Karpas-422 (cell line): ENCODE data around the gene SPSB1. TPM values are rescaled to one million over a fixed set of nuclear protein-coding genes. Genes with fewer than 3 reads are reported as not detected.

Source experiments
- DNase-seq: peaks from one replicate; pipeline ENCODE4 v3.0.0-alpha.2; 2015
- H2AFZ ChIP-seq: fragments of 200-600 bp; sonication (generic); 2 replicates; pipeline ENCODE4 v1.6.1; 2014; ENCODE audit warnings: antibody characterized with exemption, low read length, mixed read lengths
- H3K27ac ChIP-seq: fragments of 200-600 bp; sonication (generic); 2 replicates; pipeline ENCODE4 v1.5.1; 2014; ENCODE audit warnings: mild to moderate bottlenecking, low read length, moderate library complexity
- H3K27me3 ChIP-seq: fragments of 200-600 bp; sonication (generic); 2 replicates; pipeline ENCODE4 v1.6.1; 2014; ENCODE audit warnings: low read length, mixed read lengths
- H3K36me3 ChIP-seq: fragments of 200-600 bp; sonication (generic); 2 replicates; pipeline ENCODE4 v1.6.1; 2014; ENCODE audit warnings: low read length, mixed read lengths; ENCODE audit not compliant: insufficient read depth
- H3K4me1 ChIP-seq: fragments of 200-600 bp; sonication (generic); 2 replicates; pipeline ENCODE4 v1.6.1; 2014; ENCODE audit warnings: mild to moderate bottlenecking, low read length, mixed read lengths
- H3K4me2 ChIP-seq: fragments of 200-600 bp; sonication (generic); 2 replicates; pipeline ENCODE4 v1.6.1; 2014; ENCODE audit warnings: low read length, low read depth, mild to moderate bottlenecking; ENCODE audit not compliant: poor library complexity, severe bottlenecking
- H3K4me3 ChIP-seq: fragments of 200-600 bp; sonication (generic); 2 replicates; pipeline ENCODE4 v1.5.1; 2014; ENCODE audit warnings: mild to moderate bottlenecking, antibody characterized with exemption, low read length, mixed read lengths
- H3K79me2 ChIP-seq: fragments of 200-600 bp; sonication (generic); 2 replicates; pipeline ENCODE4 v1.6.1; 2014; ENCODE audit warnings: mild to moderate bottlenecking, low read length, mixed read lengths
- H3K9ac ChIP-seq: fragments of 200-600 bp; sonication (generic); 2 replicates; pipeline ENCODE4 v1.6.0; 2014; ENCODE audit warnings: low read length
- H3K9me2 ChIP-seq: fragments of 200-600 bp; sonication (generic), shearing (Covaris generic); replicated peaks from 2 replicates; pipeline ENCODE4 v1.6.0; 2014; ENCODE audit warnings: mild to moderate bottlenecking, low read length, moderate library complexity; ENCODE audit not compliant: insufficient read depth
- H3K9me3 ChIP-seq: fragments of 300-700, 200-600 bp; sonication (generic); 2 replicates; pipeline ENCODE4 v1.6.1; 2014; ENCODE audit warnings: low read length, mixed read lengths
- H4K20me1 ChIP-seq: fragments of 200-600 bp; sonication (generic); 2 replicates; pipeline ENCODE4 v1.6.1; 2014; ENCODE audit warnings: mild to moderate bottlenecking, antibody characterized with exemption, low read length, low read depth; ENCODE audit not compliant: insufficient read depth
- total RNA-seq: library from RNA; depleted of rRNA; stranded (reverse); fragments of >200 nt; shearing (Covaris generic); gene quantifications from 2 replicates; pipeline ENCODE4 v1.2.3, GENCODE V29; 2014; ENCODE audit warnings: low replicate concordance

SPSB1 gene
- total RNA-seq, 1 experiment from 2014 or later, result not detected

GRCh38 chr1:9253453-9254105 is 39.1 kb upstream of the SPSB1 start:
- Histone ChIP-seq H3K9me3 (peaks cover 7% of the 10 kb centered on the region; the same call in 1 of the 2 replicates), H3K79me2 (peaks cover 13% of the 10 kb centered on the region), H2AFZ (no peak overlapping the region), H3K4me2 (no peak overlapping the region), H3K4me3 (no peak overlapping the region), H3K36me3 (no peaks in the 10 kb centered on the region), H3K4me1 (no peaks in the 10 kb centered on the region), H3K9me2 (no peaks in the 10 kb centered on the region), H3K27ac (no peak overlapping the region), H4K20me1 (no peaks in the 10 kb centered on the region), H3K9ac (no peak overlapping the region), H3K27me3 (no peaks in the 10 kb centered on the region)
- DNase-seq, result no peak

GRCh38 chr1:9256332-9256731 is 36.4 kb upstream of the SPSB1 start:
- DNase-seq, result no peak

GRCh38 chr1:9257851-9258250 is 34.8 kb upstream of the SPSB1 start:
- no peaks in the 10 kb centered on the region for H4K20me1 ChIP-seq
- DNase-seq, result no peak
- H3K79me2 ChIP-seq, result peaks cover 35% of the 10 kb centered on the region
- H2AFZ ChIP-seq, result no peak overlapping the region
- no peak overlapping the region for H3K4me2 ChIP-seq
- H3K4me3 ChIP-seq, result no peak overlapping the region
- no peaks in the 10 kb centered on the region for H3K27me3 ChIP-seq
- H3K36me3 ChIP-seq, result no peaks in the 10 kb centered on the region
- no peak overlapping the region for H3K27ac ChIP-seq
- peaks cover 13% of the 10 kb centered on the region; the same call in 1 of the 2 replicates for H3K9me3 ChIP-seq
- no peaks in the 10 kb centered on the region for H3K9me2 ChIP-seq
- H3K4me1 ChIP-seq, result no peaks in the 10 kb centered on the region
- H3K9ac ChIP-seq, result no peak overlapping the region

More at GRCh38 chr1:9256332-9256731, 36.4 kb upstream of the SPSB1 start:
- no peaks in the 10 kb centered on the region for H3K27me3 ChIP-seq
- H3K9ac ChIP-seq, result no peak overlapping the region
- H3K9me2 ChIP-seq, result no peaks in the 10 kb centered on the region
- H3K4me3 ChIP-seq, result no peak overlapping the region
- no peaks in the 10 kb centered on the region for H3K36me3 ChIP-seq
- no peak overlapping the region for H2AFZ ChIP-seq
- H3K79me2 ChIP-seq, result peaks cover 35% of the 10 kb centered on the region
- no peak overlapping the region for H3K27ac ChIP-seq
- H3K9me3 ChIP-seq, result peaks cover 13% of the 10 kb centered on the region; the same call in 1 of the 2 replicates
- no peaks in the 10 kb centered on the region for H4K20me1 ChIP-seq
- no peak overlapping the region for H3K4me2 ChIP-seq
- H3K4me1 ChIP-seq, result no peaks in the 10 kb centered on the region

GRCh38 chr1:9258629-9259028 is 34.1 kb upstream of the SPSB1 start:
- no peaks in the 10 kb centered on the region for H4K20me1 ChIP-seq
- H3K36me3 ChIP-seq, result no peaks in the 10 kb centered on the region
- H3K27me3 ChIP-seq, result no peaks in the 10 kb centered on the region

GRCh38 chr1:9260059-9260766 is 32.5 kb upstream of the SPSB1 start:
- no peak overlapping the region for H3K4me2 ChIP-seq
- no peak overlapping the region for H3K27ac ChIP-seq

More at GRCh38 chr1:9258629-9259028, 34.1 kb upstream of the SPSB1 start:
- no peak for DNase-seq
- H3K9ac ChIP-seq, result no peak overlapping the region
- H3K4me3 ChIP-seq, result no peak overlapping the region
- no peak overlapping the region for H3K27ac ChIP-seq
- H3K4me1 ChIP-seq, result no peaks in the 10 kb centered on the region
- H3K79me2 ChIP-seq, result peaks cover 35% of the 10 kb centered on the region
- H2AFZ ChIP-seq, result no peak overlapping the region
- no peak overlapping the region for H3K4me2 ChIP-seq
- peaks cover 13% of the 10 kb centered on the region; the same call in 1 of the 2 replicates for H3K9me3 ChIP-seq
- no peaks in the 10 kb centered on the region for H3K9me2 ChIP-seq

GRCh38 chr1:9261496-9261895 is 31.2 kb upstream of the SPSB1 start:
- DNase-seq, result no peak
- no peak overlapping the region for H3K4me2 ChIP-seq
- no peaks in the 10 kb centered on the region for H3K9me2 ChIP-seq
- peaks cover 13% of the 10 kb centered on the region; the same call in 1 of the 2 replicates for H3K9me3 ChIP-seq
- H3K9ac ChIP-seq, result no peak overlapping the region
- H3K27ac ChIP-seq, result no peak overlapping the region
- H3K4me1 ChIP-seq, result no peaks in the 10 kb centered on the region
- no peaks in the 10 kb centered on the region for H4K20me1 ChIP-seq
- H2AFZ ChIP-seq, result no peak overlapping the region
- H3K27me3 ChIP-seq, result no peaks in the 10 kb centered on the region
- peaks cover 35% of the 10 kb centered on the region for H3K79me2 ChIP-seq
- H3K36me3 ChIP-seq, result no peaks in the 10 kb centered on the region
- no peak overlapping the region for H3K4me3 ChIP-seq

More at GRCh38 chr1:9260059-9260766, 32.5 kb upstream of the SPSB1 start:
- Histone ChIP-seq H3K79me2 (peaks cover 35% of the 10 kb centered on the region), H2AFZ (no peak overlapping the region), H3K36me3 (no peaks in the 10 kb centered on the region), H3K27me3 (no peaks in the 10 kb centered on the region), H3K4me3 (no peak overlapping the region), H3K4me1 (no peaks in the 10 kb centered on the region), H3K9me2 (no peaks in the 10 kb centered on the region), H3K9ac (no peak overlapping the region), H4K20me1 (no peaks in the 10 kb centered on the region), H3K9me3 (peaks cover 13% of the 10 kb centered on the region; the same call in 1 of the 2 replicates)
- no peak for DNase-seq

GRCh38 chr1:9262096-9262986 is 30.4 kb upstream of the SPSB1 start:
- Histone ChIP-seq H3K4me2 (no peak overlapping the region), H3K4me1 (no peaks in the 10 kb centered on the region), H3K27ac (no peak overlapping the region), H4K20me1 (no peaks in the 10 kb centered on the region), H3K36me3 (no peaks in the 10 kb centered on the region), H3K4me3 (no peak overlapping the region), H3K27me3 (no peaks in the 10 kb centered on the region), H3K9me3 (peaks cover 13% of the 10 kb centered on the region; the same call in 1 of the 2 replicates), H3K79me2 (peaks cover 35% of the 10 kb centered on the region), H3K9ac (no peak overlapping the region), H2AFZ (no peak overlapping the region), H3K9me2 (no peaks in the 10 kb centered on the region)
- DNase-seq, result no peak
